Measurements from ENCODE around the gene UTS2B. TPM values are rescaled to one million over a fixed set of nuclear protein-coding genes. Genes with fewer than 3 reads are reported as not detected.
"Not testable (repeated sequence)": the region's sequence is repeated elsewhere in the genome, so short reads cannot be mapped to it uniquely, and the experiment has no call there.

The UTS2B gene
- total RNA-seq, 1 donor from 2014 or later = not detected

DNA sequence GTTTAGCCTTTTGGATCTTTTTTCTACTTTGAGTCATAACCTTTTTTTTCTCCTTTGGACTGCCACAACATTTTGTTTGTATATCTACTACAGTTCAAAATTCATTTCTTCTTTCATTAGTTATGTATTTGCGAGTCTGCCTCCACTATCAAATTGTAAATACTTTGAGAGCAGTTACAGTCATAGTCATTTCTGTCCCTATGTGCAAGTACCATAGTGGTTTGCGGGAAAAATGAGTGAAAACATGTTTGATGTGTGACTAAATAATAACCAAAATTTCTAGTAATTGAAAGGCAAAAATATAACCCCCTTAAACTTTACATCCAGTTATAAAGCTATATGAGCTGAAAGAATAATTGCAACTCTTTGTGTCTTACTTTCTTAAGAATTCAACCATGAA lies 46.9 kb downstream of the UTS2B start:
- intact Hi-C loops (cut with micrococcal nuclease) = no loop called here

- intact Hi-C loops (cut with micrococcal nuclease) = no loop called here
Observed at GRCh38 chr3:191282251-191283185, 47.8 kb downstream of the UTS2B start.

DNA sequence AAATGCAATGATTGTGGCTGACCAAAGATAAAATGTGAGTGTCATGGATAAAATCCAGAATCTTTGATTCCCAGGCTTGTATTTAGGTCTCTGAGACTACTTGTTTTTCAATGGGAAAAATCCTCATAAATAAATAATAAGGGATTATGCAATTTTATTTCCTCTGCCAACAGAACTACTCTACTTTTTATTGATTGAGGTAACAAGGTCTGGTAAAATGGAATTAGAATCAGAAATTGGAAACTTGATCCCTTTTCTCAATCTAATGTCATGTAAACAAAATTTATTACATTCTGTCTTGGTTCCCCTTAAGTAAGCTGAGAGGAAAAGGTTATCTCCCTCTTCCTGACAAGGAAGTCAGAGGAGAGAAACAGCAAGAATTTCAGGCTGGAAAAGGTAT lies 49.4 kb downstream of the UTS2B start:
- intact Hi-C loops (cut with micrococcal nuclease) = loop anchor here (1.0 kb wide), 1 partner anchor 49 kb away; no protein-coding TSS in a partner anchor

DNA sequence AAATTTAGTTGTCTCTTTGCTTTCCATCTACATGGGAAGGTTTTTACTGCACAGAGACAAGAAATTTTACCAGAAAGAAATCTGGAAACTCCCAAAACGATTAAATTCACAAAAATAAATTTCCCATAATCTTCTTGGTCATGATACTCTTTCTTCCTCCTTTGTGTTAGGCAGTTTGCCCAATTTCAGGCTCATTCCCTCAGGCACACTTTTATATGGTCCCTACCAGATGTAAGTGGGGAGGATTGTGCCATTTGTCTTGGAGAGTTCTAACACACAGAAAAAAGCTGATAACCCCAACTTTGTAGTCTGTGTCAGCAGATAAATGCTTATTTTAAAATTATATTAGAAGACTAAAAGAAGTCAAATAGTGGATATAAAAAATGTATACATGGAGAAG lies 50.2 kb downstream of the UTS2B start:
- intact Hi-C loops (cut with micrococcal nuclease) = no loop called here

GRCh38 chr3:191275751-191276150 lies 54.6 kb downstream of the UTS2B start:
- intact Hi-C loops (cut with micrococcal nuclease) = no loop called here

- intact Hi-C loops (cut with micrococcal nuclease) = not testable (repeated sequence)
Observed at GRCh38 chr3:191275244-191275643, 55.1 kb downstream of the UTS2B start.

DNA sequence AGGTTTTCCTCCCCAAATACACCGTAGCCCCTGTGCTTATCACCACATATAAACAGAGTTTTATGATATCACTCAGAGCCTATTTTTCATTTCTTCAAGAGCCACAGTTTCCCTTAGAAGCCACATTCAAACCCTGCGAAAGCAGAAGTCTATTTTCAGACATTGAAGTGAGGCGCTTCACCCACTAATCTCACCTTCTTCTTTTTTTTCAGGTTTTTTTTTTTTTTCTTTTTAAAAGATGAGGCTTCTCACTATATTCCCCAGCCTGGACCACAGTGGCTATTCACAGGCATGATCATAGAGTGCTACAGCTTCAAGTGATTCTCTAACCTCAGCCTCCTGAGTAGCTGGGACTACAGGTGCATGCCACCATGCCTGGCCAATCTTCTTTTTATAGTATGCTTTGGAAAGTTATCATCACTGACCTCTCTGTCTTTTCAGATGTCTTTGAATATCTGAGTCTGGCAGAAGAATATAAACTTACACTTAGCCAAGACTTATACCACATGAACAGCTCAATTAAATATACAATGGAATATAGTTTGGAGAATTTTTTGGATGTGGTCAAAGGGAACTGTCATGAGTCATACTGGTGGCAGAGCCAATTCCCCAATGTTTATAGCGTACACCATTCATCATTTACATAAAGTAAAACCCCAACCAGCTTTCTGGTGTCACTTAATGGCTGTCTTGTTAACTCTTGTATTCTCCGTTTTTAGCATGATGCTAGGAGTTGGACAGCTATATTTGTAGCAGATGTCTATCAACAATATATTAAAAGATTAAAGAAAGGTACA lies 60.8 kb downstream of the UTS2B start:
- intact Hi-C loops (cut with micrococcal nuclease) = no loop called here

DNA sequence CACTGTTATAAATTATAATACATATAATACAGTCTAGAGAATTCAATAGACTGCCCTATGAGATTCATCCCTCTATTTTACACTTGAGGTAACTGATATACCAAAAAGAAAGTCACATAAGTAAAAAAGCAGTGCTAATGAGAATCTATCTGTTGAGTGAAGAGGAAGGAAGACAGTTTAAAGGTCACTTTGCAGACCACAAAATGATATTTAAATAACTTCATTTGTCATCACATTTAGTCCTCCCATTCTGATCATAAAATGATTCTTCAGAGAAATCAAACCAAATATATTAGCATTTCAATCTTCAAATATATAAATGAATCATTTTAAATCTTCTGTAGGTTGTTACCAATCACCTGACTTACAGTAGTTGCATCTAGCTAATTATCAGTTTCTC lies 61.6 kb downstream of the UTS2B start:
- intact Hi-C loops (cut with micrococcal nuclease) = no loop called here

DNA sequence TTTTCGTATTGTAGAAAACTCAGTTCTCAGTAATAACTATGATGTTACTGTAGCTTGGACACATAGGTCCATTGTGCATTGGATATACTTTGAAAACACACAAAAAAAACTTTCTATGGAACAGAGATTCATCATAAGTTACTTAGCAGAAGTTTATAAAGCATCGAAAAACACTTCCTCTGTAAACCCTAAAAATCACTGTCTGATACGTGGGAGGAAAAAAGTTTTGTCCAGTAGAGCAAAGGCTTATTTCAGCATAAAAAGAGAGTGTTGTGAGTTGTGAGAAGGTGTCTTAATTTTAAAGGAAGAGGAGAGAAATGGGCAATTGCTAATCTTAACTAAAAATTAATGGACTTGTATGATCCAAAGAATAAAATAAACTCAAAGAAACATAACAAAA lies 66.5 kb downstream of the UTS2B start:
- intact Hi-C loops (cut with micrococcal nuclease) = no loop called here

GRCh38 chr3:191263365-191263764 lies 67.0 kb downstream of the UTS2B start:
- intact Hi-C loops (cut with micrococcal nuclease) = no loop called here

DNA sequence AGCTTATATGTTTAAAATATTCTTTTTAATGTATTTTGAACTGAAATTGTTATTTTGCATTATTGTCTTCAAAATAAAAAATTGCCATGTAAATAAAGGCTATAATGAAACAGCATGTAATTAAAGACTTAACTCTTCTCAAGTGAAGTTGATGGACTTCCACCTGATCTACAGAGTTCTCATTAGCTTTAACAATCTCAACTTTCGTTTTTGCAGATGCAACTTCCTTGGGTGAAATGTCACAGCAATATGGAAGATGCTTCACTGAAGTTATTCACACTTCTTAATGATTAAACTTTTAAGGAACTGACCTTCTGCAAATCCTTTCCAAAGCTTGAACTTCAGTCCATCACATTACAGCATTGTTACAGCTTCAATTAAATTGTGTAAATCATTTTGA lies 67.7 kb downstream of the UTS2B start:
- intact Hi-C loops (cut with micrococcal nuclease) = no loop called here

DNA sequence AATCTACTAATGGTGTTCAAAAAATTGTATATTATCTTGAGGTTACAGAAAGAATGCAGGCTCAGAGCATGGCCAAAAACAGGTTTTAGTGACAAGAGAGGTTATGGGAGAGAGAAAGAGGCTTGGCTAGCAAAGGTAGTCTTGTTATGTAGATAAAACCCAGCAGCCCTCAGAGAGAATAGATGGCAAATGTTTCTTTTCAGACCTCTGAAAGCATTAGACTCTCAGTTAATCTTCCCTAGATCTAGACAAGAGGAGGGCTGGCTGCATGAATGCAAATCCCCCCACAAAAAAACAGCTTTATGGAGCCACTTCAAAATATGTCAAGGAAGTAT lies 69.1 kb downstream of the UTS2B start:
- intact Hi-C loops (cut with micrococcal nuclease) = no loop called here

- intact Hi-C loops (cut with micrococcal nuclease) = no loop called here
Observed at GRCh38 chr3:191260431-191261303, 69.7 kb downstream of the UTS2B start.

DNA sequence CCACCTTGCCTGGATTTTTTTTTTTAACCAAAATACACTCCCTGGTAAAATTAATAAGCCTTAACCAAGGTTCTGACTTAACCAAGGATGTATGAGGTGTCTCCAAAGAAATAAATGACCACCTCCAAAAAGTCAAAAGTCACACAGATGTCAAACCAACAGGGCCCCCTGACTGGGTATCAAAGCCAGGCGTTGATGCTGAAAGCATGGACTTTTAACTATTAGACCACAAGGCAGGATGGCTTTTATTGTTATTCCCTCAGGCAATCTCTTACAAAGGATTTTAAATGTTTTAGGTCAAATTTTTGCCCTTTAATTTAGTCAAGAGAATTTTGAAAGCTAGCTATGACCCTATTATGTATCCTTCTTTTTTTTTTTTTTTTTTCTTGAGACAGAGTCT lies 70.8 kb downstream of the UTS2B start:
- intact Hi-C loops (cut with micrococcal nuclease) = no loop called here

DNA sequence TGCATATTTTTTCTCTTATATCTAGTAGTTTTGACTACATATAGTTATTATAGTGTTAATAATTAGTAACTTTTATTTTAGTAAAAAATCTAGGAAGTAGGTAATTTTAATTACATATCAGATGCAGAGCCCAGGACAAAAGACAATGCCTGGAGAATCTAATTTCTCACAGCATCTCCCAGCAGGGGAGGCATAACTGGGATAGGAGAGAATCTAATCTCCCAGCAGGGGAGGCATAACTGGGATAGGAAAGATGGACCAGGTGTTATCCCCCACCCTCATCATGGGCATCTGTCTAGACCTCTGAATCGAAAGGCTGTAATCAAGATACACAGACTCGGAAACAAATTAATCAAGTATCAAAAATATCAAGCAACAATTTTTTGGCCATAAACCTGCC lies 73.0 kb downstream of the UTS2B start:
- intact Hi-C loops (cut with micrococcal nuclease) = no loop called here

- intact Hi-C loops (cut with micrococcal nuclease) = no loop called here
Observed at GRCh38 chr3:191256405-191256804, 73.9 kb downstream of the UTS2B start.

DNA sequence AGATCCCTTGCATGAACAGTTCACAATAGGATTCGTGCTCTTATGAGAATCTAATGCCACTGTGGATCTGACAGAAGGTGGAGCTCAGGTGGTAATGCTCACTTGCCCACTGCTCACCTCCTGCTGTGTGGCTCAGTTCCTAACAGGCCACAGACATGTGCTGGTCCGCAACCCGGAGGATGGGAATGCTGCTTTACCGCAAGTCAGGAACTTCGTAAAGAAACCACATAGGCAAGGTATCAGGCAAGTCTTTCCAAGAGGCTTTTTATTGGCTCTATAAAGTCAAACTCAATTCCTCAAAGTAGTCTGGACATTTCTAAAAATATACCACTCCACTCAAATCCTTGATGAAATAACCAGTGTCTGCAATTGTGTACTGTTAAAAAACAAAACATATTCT lies 75.2 kb downstream of the UTS2B start:
- intact Hi-C loops (cut with micrococcal nuclease) = no loop called here

- intact Hi-C loops (cut with micrococcal nuclease) = no loop called here
Observed at GRCh38 chr3:191254098-191254873, 76.0 kb downstream of the UTS2B start.

DNA sequence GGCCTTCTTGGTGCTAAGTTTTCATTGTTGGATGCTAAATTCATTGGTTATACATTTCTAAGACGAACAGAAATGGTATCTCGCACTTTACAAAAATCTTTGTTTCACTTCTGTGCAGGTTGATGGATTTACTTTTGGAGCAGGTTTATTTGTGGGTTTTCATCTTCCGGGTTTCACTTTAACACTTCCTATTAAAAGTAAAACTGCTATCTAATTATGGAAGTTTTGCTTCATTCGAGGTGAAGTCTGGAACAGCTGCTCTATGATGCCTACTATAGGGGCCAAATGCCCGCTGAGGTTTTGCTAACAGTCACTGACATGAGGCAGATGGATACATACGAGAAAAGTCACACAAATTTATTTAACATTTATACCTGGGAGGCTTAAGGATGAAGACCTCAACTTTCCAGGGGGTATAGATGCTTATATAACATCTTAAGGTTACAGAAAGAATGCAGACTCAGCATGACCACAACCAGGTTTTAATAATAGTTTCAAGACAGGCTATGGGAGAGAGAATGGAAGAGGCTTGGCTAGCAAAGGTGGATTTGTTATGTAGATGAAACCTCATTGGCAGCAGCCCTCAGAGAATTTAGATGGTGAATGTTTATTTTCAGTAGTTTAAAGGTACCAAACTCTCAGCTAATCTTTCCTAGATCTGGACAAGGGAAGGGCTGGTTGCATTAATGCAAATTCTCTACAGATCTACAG lies 77.1 kb downstream of the UTS2B start:
- intact Hi-C loops (cut with micrococcal nuclease) = no loop called here

DNA sequence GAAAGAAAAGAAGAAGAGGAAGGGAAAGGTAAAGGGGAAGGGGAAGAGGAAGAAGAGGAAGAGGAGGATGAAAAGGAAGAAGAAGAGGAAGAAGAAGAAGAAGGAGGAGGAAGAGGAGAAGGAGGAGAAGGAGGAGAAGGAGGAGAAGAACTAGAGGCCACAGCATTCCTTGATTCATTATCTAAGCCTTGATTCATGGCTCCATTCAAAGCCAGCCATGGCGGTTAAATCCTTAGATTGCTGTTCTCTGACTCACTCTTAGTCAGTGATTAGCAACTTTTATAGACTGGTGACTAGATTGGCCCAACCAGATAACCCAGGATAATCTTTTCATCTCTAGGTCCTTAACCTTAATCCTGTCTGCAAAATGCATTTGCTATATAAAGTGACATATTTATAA lies 83.7 kb downstream of the UTS2B start:
- intact Hi-C loops (cut with micrococcal nuclease) = no loop called here
